SK-N-SH (cell line): ENCODE measurements around the gene SMURF1. TPM values are rescaled to one million over a fixed set of nuclear protein-coding genes. Genes with fewer than 3 reads are reported as not detected.

Experiments used
- CTCF ChIA-PET: fragments of 300-600, 350-600 bp; formaldehyde crosslinking; extraction: SDS; loops from one replicate; lab custom pipeline; 2021; lab: Yijun Ruan, JAX
- POLR2A ChIA-PET: fragments of 350-600 bp; sonication (Branson Sonifier 250); formaldehyde crosslinking; extraction: SDS; loops from one replicate; lab custom pipeline; 2020; ENCODE audit warnings: antibody characterized with exemption, inconsistent platforms; lab: Yijun Ruan, JAX
- DNase-seq: peaks from one replicate; pipeline ENCODE4 v3.0.0; 2012
- H2AFZ ChIP-seq: fragments of 200-600 bp; sonication (generic); 2 replicates; pipeline ENCODE4 v1.8.1; 2016; ENCODE audit warnings: antibody characterized with exemption, mild to moderate bottlenecking, low read depth
- H3F3A ChIP-seq: fragments of 200-600 bp; sonication (generic); replicated peaks from 2 replicates; pipeline ENCODE3; 2016; ENCODE audit warnings: antibody characterized with exemption, mild to moderate bottlenecking; ENCODE audit not compliant: insufficient read depth
- H3K27ac ChIP-seq, 2 experiments: fragments of 200-500 bp in 1 of 2; fragments of 200-600 bp in 1 of 2; sonication (Bioruptor generic) in 1 of 2; sonication (generic), shearing (Covaris generic) in 1 of 2; 2 replicates each; pipeline versions ENCODE4 v1.5.1 to v1.6.1; 2014 to 2016; ENCODE audit warnings: low read depth in 2 of 2, inconsistent platforms in 1 of 2, low read length in 1 of 2, mild to moderate bottlenecking in 1 of 2, mixed read lengths in 1 of 2
- H3K27me3 ChIP-seq: fragments of 200-600 bp; sonication (generic), shearing (Covaris generic); 2 replicates; pipeline ENCODE4 v1.6.1; 2016; ENCODE audit warnings: mixed run types; ENCODE audit not compliant: insufficient read depth
- H3K36me3 ChIP-seq, 2 experiments: fragments of 200-500 bp in 1 of 2; fragments of 200-600 bp in 1 of 2; sonication (Bioruptor generic) in 1 of 2; sonication (generic) in 1 of 2; replicated peaks in 1 of 2; 2 replicates each; pipeline versions ENCODE3 to v1.5.1; 2014 to 2016; ENCODE audit warnings: low read length in 1 of 2, mild to moderate bottlenecking in 1 of 2; ENCODE audit not compliant: insufficient read depth in 2 of 2, control insufficient read depth in 1 of 2
- H3K4me1 ChIP-seq, 2 experiments: fragments of 200-500 bp in 1 of 2; fragments of 200-600 bp in 1 of 2; sonication (Bioruptor generic) in 1 of 2; sonication (generic), shearing (Covaris generic) in 1 of 2; 2 replicates each; pipeline versions ENCODE4 v1.5.1 to v1.6.1; 2014 to 2016; ENCODE audit warnings: low read depth in 1 of 2, low read length in 1 of 2, mixed run types in 1 of 2; ENCODE audit not compliant: insufficient read depth in 2 of 2, control insufficient read depth in 1 of 2
- H3K4me2 ChIP-seq: fragments of 200-600 bp; sonication (generic), shearing (Covaris generic); 2 replicates; pipeline ENCODE4 v1.6.1; 2017; ENCODE audit warnings: mixed run types
- H3K4me3 ChIP-seq, 2 experiments: fragments of 200-500 bp in 1 of 2; fragments of 200-600 bp in 1 of 2; sonication (Bioruptor generic) in 1 of 2; sonication (generic), shearing (Covaris generic) in 1 of 2; 2 replicates each; pipeline versions ENCODE4 v1.5.1 to v1.8.1; 2014 to 2016; ENCODE audit warnings: low read depth in 2 of 2, inconsistent platforms in 1 of 2, low read length in 1 of 2, mild to moderate bottlenecking in 1 of 2, mixed read lengths in 1 of 2, moderate library complexity in 1 of 2
- H3K79me2 ChIP-seq: fragments of 200-600 bp; sonication (generic); 2 replicates; pipeline ENCODE4 v1.8.1; 2017; ENCODE audit warnings: mild to moderate bottlenecking; ENCODE audit not compliant: insufficient read depth
- H3K9ac ChIP-seq: fragments of 200-600 bp; sonication (generic); 2 replicates; pipeline ENCODE4 v1.6.1; 2017; ENCODE audit warnings: mixed run types
- H3K9me2 ChIP-seq: fragments of 200-600 bp; sonication (generic); 2 replicates; pipeline ENCODE4 v1.6.1; 2017; ENCODE audit warnings: mixed run types
- H3K9me3 ChIP-seq: fragments of 200-600 bp; sonication (generic); 2 replicates; pipeline ENCODE4 v1.6.1; 2017; ENCODE audit warnings: mixed run types, mild to moderate bottlenecking, moderate library complexity
- H4K20me1 ChIP-seq: fragments of 200-600 bp; sonication (generic); 2 replicates; pipeline ENCODE4 v1.6.1; 2017; ENCODE audit warnings: mild to moderate bottlenecking, mixed run types; ENCODE audit not compliant: insufficient read depth
- CHD2 ChIP-seq: fragments of 150-350 bp; IDR thresholded peaks from 2 replicates; pipeline ENCODE4 v1.6.1; 2018; ENCODE audit warnings: low read length; ENCODE audit not compliant: partially characterized antibody
- GATA2 ChIP-seq: sonication (generic); formaldehyde crosslinking; IDR thresholded peaks from 2 replicates; pipeline ENCODE4 v1.5.0; 2020; ENCODE audit warnings: mild to moderate bottlenecking, missing genetic modification reagents
- MEF2A ChIP-seq: IDR thresholded peaks from 2 replicates; pipeline ENCODE4 v1.4.0; 2012; ENCODE audit warnings: low read depth, borderline replicate concordance
- RCOR1 ChIP-seq: fragments of 150-350 bp; IDR thresholded peaks from 2 replicates; pipeline ENCODE4 v1.6.1; 2017; ENCODE audit warnings: antibody characterized with exemption, low read length
- SIN3A ChIP-seq: IDR thresholded peaks from 2 replicates; pipeline ENCODE4 v1.6.1; 2012; ENCODE audit warnings: low read depth, mild to moderate bottlenecking, low read length, moderate library complexity, borderline replicate concordance
- SMC3 ChIP-seq: IDR thresholded peaks from 2 replicates; pipeline ENCODE4 v1.6.1; 2012; ENCODE audit warnings: low read depth, low read length, improper control_type of control experiment
- WGBS: methylation state at CpG from one replicate; pipeline ENCODE4 v1.1.6; 2017; ENCODE audit warnings: low lambda C conversion rate; 5-methylcytosine and 5-hydroxymethylcytosine counted together
- polyA plus RNA-seq, 3 experiments: library from polyadenylated mRNA; depleted of rRNA; stranded (reverse); fragments of >200 nt; gene quantifications; 2 replicates each; pipeline ENCODE4 v1.2.3, GENCODE V29; 2012
- TF ChIP-seq, protein P1 (sequence below): fragments of 200-600 bp; sonication (generic); IDR thresholded peaks from 2 replicates; pipeline ENCODE4 v1.6.1; 2017; ENCODE audit warnings: antibody characterized with exemption, mild to moderate bottlenecking, moderate library complexity

SMURF1 gene
- polyA plus RNA-seq, 1 of the 3 experiments (the other 2 are of a cell fraction) = 12.9 TPM

DNA sequence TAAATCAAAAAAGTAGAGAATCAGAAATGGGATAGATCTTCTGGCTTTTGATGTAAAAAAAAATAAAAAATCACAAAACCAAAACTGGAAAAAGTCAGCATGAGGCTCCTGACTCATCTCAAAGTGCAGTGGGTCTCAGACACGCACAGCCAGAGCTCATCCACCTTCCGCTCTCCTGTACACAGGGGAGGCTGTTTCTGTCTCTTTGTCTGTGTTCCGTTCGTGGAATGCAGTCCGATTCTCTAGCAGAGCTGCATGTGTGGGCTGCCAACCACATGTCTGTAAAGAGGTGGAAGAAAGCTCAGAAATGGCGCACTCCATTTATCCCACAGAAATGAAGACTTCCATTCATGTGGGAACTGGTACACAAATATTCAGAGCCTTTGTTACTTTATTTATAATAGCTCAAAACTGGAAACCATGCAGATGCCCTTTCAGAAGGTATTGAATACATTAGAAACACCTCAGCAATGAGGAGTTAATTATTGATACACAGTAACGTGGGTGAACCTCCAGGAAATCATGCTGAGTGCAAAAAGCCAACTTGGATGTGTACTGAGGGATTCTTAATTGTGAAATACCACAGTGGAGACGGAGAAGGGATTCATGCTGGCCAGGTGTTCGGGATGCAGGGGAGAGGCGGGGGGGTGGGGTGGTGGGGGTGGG lies 142.3 kb downstream of the SMURF1 start:
- H3K4me3 ChIP-seq = no peak overlapping the region
- no peak overlapping the region for H3K9ac ChIP-seq
- TF ChIP-seq CHD2 (no peak), GATA2 (CRISPR knock-in tag) (no peak)
- H3K4me2 ChIP-seq = no peak overlapping the region
- no peak for DNase-seq
- H2AFZ ChIP-seq = no peak overlapping the region
- peaks cover 4% of the 10 kb centered on the region for H3F3A ChIP-seq
- no peaks in the 10 kb centered on the region for H4K20me1 ChIP-seq
- H3K9me2 ChIP-seq = no peaks in the 10 kb centered on the region
- ChIA-PET POLR2A (no interaction called here), CTCF (interaction anchor here (1.3 kb wide), 1 partner anchor 24 kb away, joined by 3 read pairs; no protein-coding TSS in a partner anchor)
- H3K4me1 ChIP-seq = no peaks in the 10 kb centered on the region; a peak in 1 of 4 replicates
- H3K27me3 ChIP-seq = no peaks in the 10 kb centered on the region
- H3K27ac ChIP-seq = no peak overlapping the region
- no peaks in the 10 kb centered on the region for H3K9me3 ChIP-seq
- over 99% methylated on average over 10 of the region's 10 CpGs for WGBS
- H3K79me2 ChIP-seq = no peaks in the 10 kb centered on the region
- H3K36me3 ChIP-seq = peaks cover 53 to 89% of the 10 kb centered on the region in 2 experiments

DNA sequence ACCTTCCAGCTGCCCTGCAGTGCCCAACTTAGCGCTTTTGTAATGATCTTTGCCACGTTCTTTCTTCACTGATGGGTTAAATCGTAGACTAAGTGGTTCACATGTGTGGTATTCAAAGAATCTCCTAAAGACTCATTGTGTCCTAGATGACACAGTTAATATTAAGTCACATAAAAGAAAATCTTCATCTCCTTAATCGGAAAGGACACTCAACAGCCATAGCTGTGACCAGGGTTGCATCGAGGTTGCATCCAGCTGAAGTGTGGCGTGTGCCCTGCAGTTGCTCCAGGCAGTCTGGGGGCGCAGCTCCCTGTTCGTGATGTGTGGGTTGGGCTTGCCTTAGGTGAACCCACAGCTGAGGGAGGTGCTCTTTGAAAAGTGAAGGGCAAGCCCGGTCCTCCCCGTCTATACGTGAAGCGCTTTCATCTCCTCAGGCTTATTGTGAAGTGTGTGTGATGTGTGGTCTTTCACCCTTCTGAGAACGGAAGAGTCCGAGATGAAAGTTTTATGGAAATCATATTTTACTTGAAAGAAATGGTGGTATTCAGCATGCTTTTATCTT lies 142.9 kb downstream of the SMURF1 start:
- Histone ChIP-seq H3K27ac (no peak overlapping the region), H3K9ac (no peak overlapping the region), H3K4me3 (no peak overlapping the region), H3K36me3 (peaks cover 55 to 89% of the 10 kb centered on the region in 2 experiments), H3K79me2 (no peaks in the 10 kb centered on the region), H3K9me3 (no peaks in the 10 kb centered on the region), H4K20me1 (no peaks in the 10 kb centered on the region), H3K4me1 (peaks cover 0 to 2% of the 10 kb centered on the region in 2 experiments; a peak in 1 of 4 replicates), H3K4me2 (no peak overlapping the region), H3F3A (peaks cover 4% of the 10 kb centered on the region), H3K27me3 (no peaks in the 10 kb centered on the region), H2AFZ (no peak overlapping the region), H3K9me2 (no peaks in the 10 kb centered on the region)
- DNase-seq = no peak
- CTCF ChIA-PET = interaction anchor here (1.3 kb wide), 1 partner anchor 23 kb away, joined by 3 read pairs; no protein-coding TSS in a partner anchor
- 95% methylated on average over 14 of the region's 14 CpGs for WGBS
- POLR2A ChIA-PET = no interaction called here
- TF ChIP-seq SMC3 (no peak), SIN3A (no peak), MEF2A (no peak), RCOR1 (no peak)
- TF ChIP-seq, protein P1, sequence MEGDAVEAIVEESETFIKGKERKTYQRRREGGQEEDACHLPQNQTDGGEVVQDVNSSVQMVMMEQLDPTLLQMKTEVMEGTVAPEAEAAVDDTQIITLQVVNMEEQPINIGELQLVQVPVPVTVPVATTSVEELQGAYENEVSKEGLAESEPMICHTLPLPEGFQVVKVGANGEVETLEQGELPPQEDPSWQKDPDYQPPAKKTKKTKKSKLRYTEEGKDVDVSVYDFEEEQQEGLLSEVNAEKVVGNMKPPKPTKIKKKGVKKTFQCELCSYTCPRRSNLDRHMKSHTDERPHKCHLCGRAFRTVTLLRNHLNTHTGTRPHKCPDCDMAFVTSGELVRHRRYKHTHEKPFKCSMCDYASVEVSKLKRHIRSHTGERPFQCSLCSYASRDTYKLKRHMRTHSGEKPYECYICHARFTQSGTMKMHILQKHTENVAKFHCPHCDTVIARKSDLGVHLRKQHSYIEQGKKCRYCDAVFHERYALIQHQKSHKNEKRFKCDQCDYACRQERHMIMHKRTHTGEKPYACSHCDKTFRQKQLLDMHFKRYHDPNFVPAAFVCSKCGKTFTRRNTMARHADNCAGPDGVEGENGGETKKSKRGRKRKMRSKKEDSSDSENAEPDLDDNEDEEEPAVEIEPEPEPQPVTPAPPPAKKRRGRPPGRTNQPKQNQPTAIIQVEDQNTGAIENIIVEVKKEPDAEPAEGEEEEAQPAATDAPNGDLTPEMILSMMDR = no peak
